ENCODE results near the gene CALCOCO1.
"Not testable (repeated sequence)": the region's sequence is repeated elsewhere in the genome, so short reads cannot be mapped to it uniquely, and the experiment has no call there.

Gene CALCOCO1

GRCh38 chr12:53698948-53699677 lies 28.1 kb downstream of the CALCOCO1 start:
- DNase-seq (ENCODE audit: low read depth in 2 of 2), result no peak

GRCh38 chr12:53696655-53697331 lies 30.5 kb downstream of the CALCOCO1 start:
- no peak for DNase-seq (ENCODE audit: low read depth in 2 of 2)

GRCh38 chr12:53696285-53696654 lies 31.0 kb downstream of the CALCOCO1 start:
- no peak for DNase-seq (ENCODE audit: low read depth in 2 of 2)

DNA sequence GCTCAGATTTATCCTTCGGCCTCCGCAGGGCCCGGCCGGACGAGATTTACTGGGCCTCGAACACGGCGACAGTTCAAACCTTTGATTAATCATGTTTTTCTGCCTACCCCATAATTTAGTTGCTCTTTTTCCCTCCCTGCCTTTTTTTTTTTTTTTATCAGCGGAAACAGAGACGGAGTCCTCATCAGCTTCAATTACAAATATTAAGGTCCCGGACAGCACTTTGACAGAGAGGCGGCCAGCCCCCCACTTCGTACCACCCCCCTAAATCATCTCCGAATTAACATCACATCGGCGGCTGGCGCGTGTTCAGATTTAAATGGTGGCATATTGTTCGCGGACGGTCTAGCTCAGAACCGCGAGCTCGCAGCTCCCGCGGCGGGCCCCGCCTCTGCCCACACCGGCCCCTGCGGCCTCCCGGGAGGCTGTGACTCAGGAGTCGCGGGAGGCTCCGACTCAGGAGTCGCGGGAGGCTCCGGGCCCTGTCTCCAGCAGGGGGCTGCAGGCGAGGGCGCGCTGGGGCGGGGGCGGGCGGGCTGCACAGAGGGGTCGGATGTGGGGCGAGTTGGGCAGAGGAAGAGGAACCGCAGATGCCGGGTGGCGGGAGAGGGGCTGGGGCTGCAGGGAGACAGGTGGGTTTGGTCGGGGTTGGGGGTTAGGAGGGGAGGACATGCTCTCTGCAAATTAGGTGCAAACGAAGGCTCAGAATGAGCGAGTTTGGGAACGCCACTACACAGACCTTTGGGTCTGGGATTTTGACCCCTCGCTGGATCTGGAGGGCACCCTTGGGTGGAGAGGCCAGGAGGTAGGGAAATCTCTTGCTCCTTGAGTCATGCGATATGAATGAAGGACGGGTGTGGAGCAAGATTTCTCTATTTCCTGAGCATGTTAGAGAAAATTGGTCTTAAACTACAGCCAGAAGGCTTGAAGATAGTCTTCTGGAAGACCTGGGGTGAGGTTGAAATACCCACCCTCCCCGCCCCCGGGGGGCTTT lies 31.8 kb downstream of the CALCOCO1 start:
- DNase-seq (ENCODE audit: low read depth in 2 of 2), result peak in 1 of 2 experiments; percentile 30

- DNase-seq (ENCODE audit: low read depth in 2 of 2), result no peak
Observed at GRCh38 chr12:53694756-53695151, 32.5 kb downstream of the CALCOCO1 start.

GRCh38 chr12:53688134-53688533 lies 39.1 kb downstream of the CALCOCO1 start:
- no peak for DNase-seq (ENCODE audit: low read depth in 2 of 2)

GRCh38 chr12:53686436-53686835 lies 40.8 kb downstream of the CALCOCO1 start:
- DNase-seq (ENCODE audit: low read depth in 2 of 2), result no peak

DNA sequence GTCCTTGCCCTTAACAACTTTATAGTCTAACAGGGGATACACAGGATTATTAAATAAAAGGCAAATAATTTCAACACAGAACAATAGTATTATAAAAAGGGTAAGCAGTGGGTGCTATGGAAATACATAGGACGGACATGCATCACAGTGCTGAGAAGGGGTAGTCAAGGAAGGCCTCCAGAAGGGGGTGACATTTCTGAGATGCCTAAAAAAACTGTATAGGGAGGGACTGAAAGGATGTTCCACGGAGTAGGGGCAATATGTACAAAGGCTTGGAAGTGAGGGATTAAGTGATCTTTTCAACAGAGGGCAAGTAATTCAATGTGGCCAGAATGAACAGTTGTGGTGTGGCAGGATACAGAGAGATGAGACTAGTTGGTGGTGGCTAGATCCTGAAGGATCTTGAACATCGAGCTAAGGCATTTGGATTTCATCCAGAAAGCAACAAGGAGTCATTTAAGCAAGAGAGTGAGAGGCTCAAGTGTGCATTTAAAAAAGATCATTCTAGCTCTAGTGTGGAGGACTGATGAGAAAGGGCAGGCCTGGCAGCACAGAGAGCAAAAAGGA lies 42.5 kb downstream of the CALCOCO1 start:
- DNase-seq (ENCODE audit: low read depth in 2 of 2), result no peak

GRCh38 chr12:53683983-53684382 lies 43.3 kb downstream of the CALCOCO1 start:
- no peak for DNase-seq (ENCODE audit: low read depth in 2 of 2)

- no peak for DNase-seq (ENCODE audit: low read depth in 2 of 2)
Observed at GRCh38 chr12:53683494-53683893, 43.8 kb downstream of the CALCOCO1 start.

DNA sequence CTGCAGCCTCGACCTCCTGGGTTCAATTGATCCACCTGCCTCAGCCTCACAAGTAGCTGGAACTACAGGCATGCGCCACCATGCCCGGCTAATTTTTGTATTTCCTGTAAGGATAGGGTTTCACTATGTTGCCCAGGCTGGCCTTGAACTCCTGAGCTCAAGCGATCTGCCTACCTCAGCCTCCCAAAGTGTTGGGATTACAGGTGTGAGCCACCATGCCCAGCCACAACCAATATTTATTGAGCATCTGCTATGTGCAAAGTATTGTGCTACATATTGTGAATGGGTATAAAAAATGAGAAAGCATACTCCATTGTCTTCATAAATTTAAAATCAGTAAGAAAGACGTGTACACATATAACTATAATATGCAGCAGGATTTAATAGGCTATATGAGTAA lies 47.2 kb downstream of the CALCOCO1 start:
- DNase-seq (ENCODE audit: low read depth in 2 of 2), result not testable (repeated sequence)

DNA sequence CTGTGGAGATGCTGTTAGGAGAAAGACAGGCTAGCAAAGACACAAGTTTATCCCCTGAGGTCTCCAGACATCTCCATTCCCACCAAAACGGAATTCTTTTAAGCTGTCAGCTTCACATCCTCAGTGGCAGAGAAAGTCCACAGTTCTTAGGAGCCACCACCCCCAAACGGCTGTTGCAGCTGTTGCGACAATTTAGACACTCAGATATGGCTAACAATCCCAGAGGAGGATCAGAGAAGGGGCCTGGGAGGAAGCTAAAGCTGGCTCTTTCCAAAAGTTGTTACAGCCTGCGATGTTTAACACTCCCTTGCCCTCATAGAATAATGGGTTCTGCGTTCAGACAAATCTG lies 49.5 kb downstream of the CALCOCO1 start:
- DNase-seq (ENCODE audit: low read depth in 2 of 2), result no peak

GRCh38 chr12:53677016-53677799 lies 50.0 kb downstream of the CALCOCO1 start:
- DNase-seq (ENCODE audit: low read depth in 2 of 2), result no peak

- DNase-seq (ENCODE audit: low read depth in 2 of 2), result no peak
Observed at GRCh38 chr12:53676656-53677015, 50.6 kb downstream of the CALCOCO1 start.

- peak; percentile 93 to 94 for DNase-seq (ENCODE audit: low read depth in 2 of 2)
Observed at GRCh38 chr12:53675701-53676607, 51.3 kb downstream of the CALCOCO1 start, which contains the start of gene ATP5MC2. TSS of gene ATP5MC2 (minus strand) at chr12:53676083. CDS start at chr12:53672614, 3,469 bp downstream.

DNA sequence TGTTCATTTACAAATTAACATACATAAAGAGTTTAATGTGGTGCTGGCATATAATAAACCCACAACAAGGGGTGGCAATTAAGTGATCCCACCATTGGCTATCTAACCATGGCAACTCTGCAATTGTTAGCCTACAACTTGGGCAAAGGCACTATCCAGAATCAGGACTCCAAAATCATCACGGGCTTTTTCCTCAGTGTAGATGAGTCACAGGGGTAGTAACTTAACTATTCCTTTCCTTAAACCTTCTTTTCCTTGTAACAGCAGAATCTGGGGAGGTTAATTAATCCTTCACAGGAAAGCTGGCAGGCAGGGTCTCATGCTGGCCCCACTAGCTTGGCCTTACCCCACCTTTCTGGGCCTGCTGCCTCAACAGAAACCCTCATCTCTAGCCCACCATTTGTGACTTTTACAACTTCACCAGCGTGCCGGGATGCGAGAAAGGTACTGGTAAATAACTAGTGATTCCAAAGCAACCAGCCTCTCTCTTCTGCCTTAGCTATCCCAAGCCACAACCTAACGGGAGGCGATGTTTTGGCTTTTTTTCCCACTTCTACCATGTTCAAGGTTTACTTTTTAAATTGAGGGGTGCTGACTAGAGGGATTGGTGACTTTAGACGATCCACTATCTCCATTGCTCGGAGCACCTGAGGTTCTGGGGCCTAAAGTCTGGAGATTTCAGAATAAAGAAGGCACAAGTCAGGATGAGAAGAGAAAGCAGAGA lies 52.1 kb downstream of the CALCOCO1 start:
- DNase-seq (ENCODE audit: low read depth in 2 of 2), result no peak

GRCh38 chr12:53670971-53671370 lies 56.3 kb downstream of the CALCOCO1 start:
- DNase-seq (ENCODE audit: low read depth in 2 of 2), result no peak

- DNase-seq (ENCODE audit: low read depth in 2 of 2), result no peak
Observed at GRCh38 chr12:53670308-53670707, 56.9 kb downstream of the CALCOCO1 start.

GRCh38 chr12:53667080-53667479 lies 60.2 kb downstream of the CALCOCO1 start:
- no peak for DNase-seq (ENCODE audit: low read depth in 2 of 2)
